DLD1 (cell line): Measurements from ENCODE around the gene BUB1.
"Not testable (repeated sequence)": the region's sequence is repeated elsewhere in the genome, so short reads cannot be mapped to it uniquely, and the experiment has no call there.

ENCODE experiments used
- in situ Hi-C: cut with HindIII; loops from 2 replicates; pipeline ENCODE4 v1.10.0; 2017; ENCODE audit warnings: low sequenced_read_pairs

The BUB1 gene

DNA sequence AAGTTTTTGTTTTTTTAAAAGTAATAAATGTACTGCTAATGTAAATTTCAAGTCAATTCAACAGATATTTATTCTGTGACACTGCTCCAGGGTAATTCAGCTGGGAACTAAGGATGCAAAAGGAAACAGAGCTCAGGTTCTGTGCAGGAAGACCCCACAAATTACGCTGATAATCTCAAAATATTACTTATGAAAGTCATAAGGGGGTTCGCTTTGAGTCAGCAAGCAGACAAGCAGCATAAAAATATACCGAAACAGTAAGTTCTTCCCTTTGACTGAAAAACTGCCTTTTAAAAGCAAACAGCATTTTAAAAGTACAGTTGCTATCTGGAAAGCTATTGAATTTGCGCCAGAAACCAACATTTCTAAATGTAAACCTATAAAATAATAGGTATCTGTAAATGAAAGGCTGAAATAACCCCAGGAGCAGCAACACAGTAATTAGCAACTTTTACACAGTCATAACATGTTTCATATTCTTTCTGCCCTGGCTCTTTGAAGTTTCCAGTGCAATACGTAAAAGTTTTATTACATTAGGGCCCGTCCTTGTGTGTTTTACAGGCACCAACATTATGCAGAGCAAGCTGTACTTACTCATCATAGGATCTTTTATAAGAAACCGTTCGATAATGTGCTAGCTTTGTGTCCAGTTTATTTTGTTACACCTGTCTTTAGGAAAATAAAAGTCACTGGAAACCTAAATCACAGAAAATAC is 68.9 kb downstream of the BUB1 start:
- in situ Hi-C loops, result not testable (repeated sequence)

DNA sequence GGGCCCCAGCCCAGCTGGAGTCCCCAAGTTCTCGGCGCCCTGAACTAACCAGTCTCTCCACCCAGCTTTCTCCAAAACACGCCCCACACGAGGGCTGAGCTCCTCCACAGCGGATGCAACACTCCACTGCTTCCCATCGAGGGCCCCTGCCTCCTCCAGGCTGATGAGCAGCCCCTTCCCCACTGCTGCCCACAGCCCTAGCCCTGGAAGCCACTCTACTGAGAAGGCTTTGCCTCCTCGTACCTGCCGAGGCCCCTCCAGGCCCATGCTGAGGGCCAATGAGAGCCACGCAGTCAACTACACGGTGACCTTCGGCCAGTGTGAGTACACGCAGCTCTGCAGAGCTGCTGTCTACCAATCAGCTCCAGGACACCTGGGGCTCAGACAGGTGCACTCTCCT is 72.8 kb downstream of the BUB1 start:
- in situ Hi-C loops, result not testable (repeated sequence)

DNA sequence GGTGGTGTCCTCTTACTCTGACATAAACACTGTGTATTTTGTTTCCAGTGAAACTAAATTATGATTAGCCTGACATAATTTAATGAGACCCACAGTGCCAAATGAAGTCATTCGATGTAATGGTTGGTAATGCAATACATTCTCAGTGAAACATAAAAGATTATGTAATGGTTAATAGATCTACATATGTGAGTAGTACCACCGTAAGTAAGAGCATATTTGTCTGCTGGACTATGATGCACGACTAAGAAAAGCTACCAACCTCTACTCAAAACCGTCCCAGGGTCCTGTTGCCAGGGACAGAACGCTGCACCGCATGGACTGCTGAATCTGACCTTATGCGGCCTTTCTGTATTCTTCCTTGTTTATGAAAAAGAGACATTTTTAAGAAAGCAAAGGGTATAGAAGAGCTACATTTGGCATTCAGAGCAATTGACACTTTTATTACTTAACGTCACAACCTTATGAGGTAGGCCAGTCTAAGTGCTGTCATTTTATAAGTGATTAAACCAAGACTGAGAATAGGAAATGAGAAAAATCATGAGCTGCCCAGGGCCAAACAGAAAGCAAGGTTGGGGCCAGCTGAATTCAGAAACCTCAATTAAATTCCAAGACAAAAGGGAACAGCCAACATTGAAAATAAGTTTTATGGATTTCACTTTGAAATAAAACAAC is 73.8 kb downstream of the BUB1 start:
- in situ Hi-C loops, result not testable (repeated sequence)

DNA sequence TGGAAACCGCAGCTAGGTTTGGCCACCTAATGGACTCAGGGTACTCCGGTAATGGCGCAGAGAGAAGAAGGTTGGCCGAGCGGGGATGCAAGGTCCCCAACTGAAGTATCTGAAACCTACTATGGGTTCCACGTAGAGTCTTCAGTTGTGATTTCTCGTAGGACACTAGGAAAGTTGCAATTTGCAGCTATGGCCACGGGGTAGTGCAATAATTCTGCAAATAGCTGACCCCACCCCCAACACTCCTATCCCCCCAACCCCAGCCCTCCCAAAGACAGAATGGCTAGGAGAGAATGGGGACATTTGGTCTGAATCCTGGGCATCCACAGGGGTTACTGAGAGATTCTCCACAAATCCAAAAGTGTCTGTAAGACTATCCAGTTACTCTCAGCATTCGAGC is 75.7 kb downstream of the BUB1 start:
- in situ Hi-C loops, result not testable (repeated sequence)

DNA sequence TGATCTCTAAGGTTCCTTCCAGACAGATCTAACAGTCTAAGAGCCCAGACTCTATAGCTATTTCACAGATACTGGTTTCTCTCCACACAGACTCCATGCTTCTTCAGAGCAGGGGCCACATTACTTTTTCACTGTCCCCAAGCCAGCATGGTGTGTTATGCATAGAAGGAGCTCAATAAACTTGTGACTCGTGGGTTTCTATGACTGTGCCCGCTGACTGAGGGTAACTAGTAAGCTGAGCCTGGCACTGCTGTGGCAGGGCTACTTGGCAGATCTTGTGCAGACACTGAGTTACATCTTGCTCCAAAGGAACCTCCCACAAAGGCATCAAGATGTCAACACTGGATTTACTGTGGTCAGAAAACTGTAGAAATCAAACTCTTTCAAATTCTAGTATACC is 85.9 kb downstream of the BUB1 start:
- in situ Hi-C loops, result not testable (repeated sequence)

DNA sequence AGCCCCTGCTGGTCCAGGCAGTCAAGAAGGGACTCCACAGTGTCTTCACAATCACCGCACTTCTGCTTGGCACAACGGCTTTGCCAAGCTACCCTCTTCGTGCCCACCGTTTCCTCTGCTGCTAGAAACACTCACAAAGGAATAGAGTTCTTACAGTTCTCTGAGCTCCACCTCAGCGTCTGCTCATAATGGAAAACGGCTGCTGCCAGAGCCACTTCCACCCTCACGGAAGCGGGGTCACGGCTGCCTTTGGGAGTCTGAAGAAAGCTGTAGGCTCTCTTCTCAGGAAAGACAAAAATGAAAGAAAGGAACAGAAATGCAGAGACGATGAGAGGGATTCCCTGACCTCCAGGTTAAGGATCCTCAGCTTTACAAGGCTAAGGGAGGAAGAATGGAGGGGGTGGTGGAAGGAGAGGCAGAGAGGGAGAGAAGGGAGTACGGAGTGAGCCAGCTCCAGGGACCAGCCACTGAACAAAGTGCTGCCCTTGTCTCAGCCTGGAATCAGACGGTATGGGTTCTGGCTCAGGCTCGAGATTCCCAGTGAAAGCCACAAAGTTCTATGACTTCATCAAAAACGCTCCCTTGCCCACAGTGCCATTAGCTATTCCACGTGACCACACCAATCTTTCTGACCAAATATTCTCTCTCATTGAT is 88.1 kb downstream of the BUB1 start:
- in situ Hi-C loops, result not testable (repeated sequence)

DNA sequence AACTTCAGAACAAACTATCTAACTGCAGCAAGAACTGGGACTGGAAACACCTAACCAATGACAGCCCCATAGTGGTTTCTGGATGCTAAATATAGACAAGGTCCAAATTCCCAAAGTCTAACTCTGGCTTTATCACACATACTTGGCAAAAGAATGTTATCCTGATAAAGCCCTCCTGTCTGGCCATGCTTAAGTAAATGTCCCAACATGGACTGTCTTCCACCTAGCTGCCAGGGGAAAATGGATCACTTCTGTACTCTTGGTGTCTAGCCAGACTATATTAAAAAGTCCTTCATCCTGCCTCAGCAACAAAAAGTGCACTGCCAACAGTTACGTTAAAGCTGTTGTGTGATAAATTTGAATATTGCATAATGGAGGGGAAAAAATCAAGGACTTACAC is 89.3 kb downstream of the BUB1 start:
- in situ Hi-C loops, result not testable (repeated sequence)
